Tibial nerve (tissue), 4 donors: ENCODE measurements around the gene RPAP3.

Experiments
- EP300 ChIP-seq, 2 donors: sonication (generic); formaldehyde crosslinking; IDR thresholded peaks; one replicate each; pipeline ENCODE4 v1.6.1; 2017; ENCODE audit warnings: antibody characterized with exemption in 2 of 2, mild to moderate bottlenecking in 1 of 2
- TF ChIP-seq, protein P1 (sequence below), 5 experiments: fragments of 200-600 bp in 3 of 5; fragments of 450-650 bp in 2 of 5; sonication (generic) in 3 of 5; IDR thresholded peaks; one replicate each; pipeline ENCODE4 v1.5.1; 2016 to 2019; ENCODE audit warnings: antibody characterized with exemption in 5 of 5, mild to moderate bottlenecking in 3 of 5, moderate library complexity in 2 of 5

DNA sequence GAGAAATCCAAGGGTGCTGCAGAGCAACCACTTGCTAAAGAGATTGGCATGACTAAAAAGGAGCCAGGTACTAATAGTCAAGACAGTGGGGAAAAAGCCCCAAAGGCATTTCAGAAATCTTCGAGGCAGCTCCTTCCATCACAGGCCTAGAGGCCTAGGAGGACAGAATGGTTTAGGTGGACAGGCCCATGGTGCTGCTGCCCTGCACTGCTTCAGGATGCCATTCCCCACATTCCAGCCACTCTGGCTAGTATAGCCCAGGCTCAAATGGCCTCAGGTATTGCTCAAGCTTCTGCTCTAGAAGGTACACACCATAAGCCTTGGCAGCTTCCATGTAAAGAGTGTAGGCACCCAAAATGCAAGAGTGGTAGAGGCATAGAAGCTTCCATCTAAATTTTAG is 92.9 kb downstream of the RPAP3 start:
- no peak for TF ChIP-seq EP300 (IDR thresholded peaks at IDR 0.05)
- TF ChIP-seq, protein P1, sequence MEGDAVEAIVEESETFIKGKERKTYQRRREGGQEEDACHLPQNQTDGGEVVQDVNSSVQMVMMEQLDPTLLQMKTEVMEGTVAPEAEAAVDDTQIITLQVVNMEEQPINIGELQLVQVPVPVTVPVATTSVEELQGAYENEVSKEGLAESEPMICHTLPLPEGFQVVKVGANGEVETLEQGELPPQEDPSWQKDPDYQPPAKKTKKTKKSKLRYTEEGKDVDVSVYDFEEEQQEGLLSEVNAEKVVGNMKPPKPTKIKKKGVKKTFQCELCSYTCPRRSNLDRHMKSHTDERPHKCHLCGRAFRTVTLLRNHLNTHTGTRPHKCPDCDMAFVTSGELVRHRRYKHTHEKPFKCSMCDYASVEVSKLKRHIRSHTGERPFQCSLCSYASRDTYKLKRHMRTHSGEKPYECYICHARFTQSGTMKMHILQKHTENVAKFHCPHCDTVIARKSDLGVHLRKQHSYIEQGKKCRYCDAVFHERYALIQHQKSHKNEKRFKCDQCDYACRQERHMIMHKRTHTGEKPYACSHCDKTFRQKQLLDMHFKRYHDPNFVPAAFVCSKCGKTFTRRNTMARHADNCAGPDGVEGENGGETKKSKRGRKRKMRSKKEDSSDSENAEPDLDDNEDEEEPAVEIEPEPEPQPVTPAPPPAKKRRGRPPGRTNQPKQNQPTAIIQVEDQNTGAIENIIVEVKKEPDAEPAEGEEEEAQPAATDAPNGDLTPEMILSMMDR (IDR thresholded peaks at IDR 0.05) = no peak
